BJ (cell line): ENCODE measurements around the gene DMPK. TPM values are rescaled to one million over a fixed set of nuclear protein-coding genes. Genes with fewer than 3 reads are reported as not detected.
"Not testable (repeated sequence)": the region's sequence is repeated elsewhere in the genome, so short reads cannot be mapped to it uniquely, and the experiment has no call there.

Experiments used
- CTCF ChIA-PET: fragments of 350-600 bp; formaldehyde crosslinking; extraction: SDS; loops from one replicate; lab custom pipeline; 2021; ENCODE audit warnings: antibody characterized with exemption, inconsistent platforms; lab: Yijun Ruan, JAX
- POLR2A ChIA-PET: fragments of 300-600 bp; sonication (Branson Sonifier 250); formaldehyde crosslinking; extraction: SDS; loops from one replicate; lab custom pipeline; 2021; ENCODE audit warnings: antibody characterized with exemption; lab: Charles Lee
- DNase-seq: peaks from one replicate; pipeline ENCODE4 v3.0.0-alpha.2; 2011; ENCODE audit warnings: low read depth
- H3K27me3 ChIP-seq: 2 replicates; pipeline ENCODE4 v1.6.0; 2011; ENCODE audit warnings: low read length; ENCODE audit not compliant: control insufficient read depth, insufficient read depth
- H3K36me3 ChIP-seq: 2 replicates; pipeline ENCODE4 v1.5.1; 2011; ENCODE audit warnings: low read length; ENCODE audit not compliant: control insufficient read depth, insufficient read depth
- H3K4me3 ChIP-seq: 2 replicates; pipeline ENCODE4 v1.5.1; 2011; ENCODE audit warnings: low read depth, mild to moderate bottlenecking, control low read depth, low read length
- polyA plus RNA-seq: library from polyadenylated mRNA; depleted of rRNA; stranded (reverse); fragments of >200 nt; gene quantifications from 2 replicates; pipeline ENCODE4 v1.2.3, GENCODE V29; 2011; rRNA removed
- TF ChIP-seq, protein P1 (sequence below): IDR thresholded peaks from 2 replicates; pipeline ENCODE4 v1.5.1; 2011; ENCODE audit warnings: low read depth, mild to moderate bottlenecking, control low read depth, inconsistent platforms, low read length, moderate library complexity; ENCODE audit not compliant: insufficient read depth

The DMPK gene
- polyA plus RNA-seq, 1 experiment, result 131 TPM

- CTCF ChIA-PET, result interaction anchor here (0.8 to 2.0 kb wide), 7 partner anchors 11 to 85 kb away, joined by 3 to 6 read pairs (median 4); partner anchors contain the start of genes QPCTL and RSPH6A
- POLR2A ChIA-PET, result no interaction called here
- no peak for DNase-seq
- Histone ChIP-seq H3K36me3 (no peaks in the 10 kb centered on the region), H3K4me3 (peak overlapping the region; percentile 97), H3K27me3 (no peaks in the 10 kb centered on the region)
- TF ChIP-seq, protein P1, sequence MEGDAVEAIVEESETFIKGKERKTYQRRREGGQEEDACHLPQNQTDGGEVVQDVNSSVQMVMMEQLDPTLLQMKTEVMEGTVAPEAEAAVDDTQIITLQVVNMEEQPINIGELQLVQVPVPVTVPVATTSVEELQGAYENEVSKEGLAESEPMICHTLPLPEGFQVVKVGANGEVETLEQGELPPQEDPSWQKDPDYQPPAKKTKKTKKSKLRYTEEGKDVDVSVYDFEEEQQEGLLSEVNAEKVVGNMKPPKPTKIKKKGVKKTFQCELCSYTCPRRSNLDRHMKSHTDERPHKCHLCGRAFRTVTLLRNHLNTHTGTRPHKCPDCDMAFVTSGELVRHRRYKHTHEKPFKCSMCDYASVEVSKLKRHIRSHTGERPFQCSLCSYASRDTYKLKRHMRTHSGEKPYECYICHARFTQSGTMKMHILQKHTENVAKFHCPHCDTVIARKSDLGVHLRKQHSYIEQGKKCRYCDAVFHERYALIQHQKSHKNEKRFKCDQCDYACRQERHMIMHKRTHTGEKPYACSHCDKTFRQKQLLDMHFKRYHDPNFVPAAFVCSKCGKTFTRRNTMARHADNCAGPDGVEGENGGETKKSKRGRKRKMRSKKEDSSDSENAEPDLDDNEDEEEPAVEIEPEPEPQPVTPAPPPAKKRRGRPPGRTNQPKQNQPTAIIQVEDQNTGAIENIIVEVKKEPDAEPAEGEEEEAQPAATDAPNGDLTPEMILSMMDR, result no peak
Measured at GRCh38 chr19:45729800-45730290, 52.4 kb downstream of the DMPK start.

DNA sequence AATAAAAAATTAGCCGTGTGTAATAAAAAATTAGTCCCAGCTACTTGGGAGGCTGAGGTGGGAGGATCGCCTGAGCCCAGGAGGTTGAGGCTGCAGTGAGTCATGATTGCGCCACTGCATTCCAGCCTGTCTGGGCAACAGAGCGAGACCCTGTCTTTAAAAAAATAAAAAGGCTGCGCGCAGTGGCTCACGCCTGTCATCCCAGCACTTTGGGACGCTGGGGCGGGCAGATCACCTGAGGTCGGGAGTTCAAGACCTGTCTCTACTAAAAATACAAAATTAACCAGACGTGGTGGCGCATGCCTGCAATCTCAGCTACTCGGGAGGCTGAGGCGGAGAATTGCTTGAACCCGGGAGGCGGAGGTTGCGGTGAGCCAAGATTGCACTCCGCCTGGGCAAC is 53.6 kb downstream of the DMPK start:
- POLR2A ChIA-PET, DNase-seq, H3K36me3 ChIP-seq, CTCF ChIA-PET, H3K4me3 ChIP-seq, H3K27me3 ChIP-seq: not testable (repeated sequence)

GRCh38 chr19:45720065-45720464 is 62.2 kb downstream of the DMPK start:
- H3K4me3 ChIP-seq, H3K27me3 ChIP-seq, H3K36me3 ChIP-seq, CTCF ChIA-PET, DNase-seq, POLR2A ChIA-PET: not testable (repeated sequence)

Other genes with a start within 250 kb of the DMPK start
- 10.9 and 15.1 TPM in 2 replicates for gene OPA3, start 197.7 kb downstream of the DMPK start, polyA plus RNA-seq
- gene GPR4, start 180.3 kb downstream of the DMPK start, polyA plus RNA-seq, result 0.06 and 0.12 TPM in 2 replicates
- gene EML2, start 143.1 kb downstream of the DMPK start, polyA plus RNA-seq, result 20.2 and 30.4 TPM in 2 replicates
- gene GIPR, start 114.3 kb downstream of the DMPK start, polyA plus RNA-seq, result 0.54 and 1.1 TPM in 2 replicates
- 518 and 777 TPM in 2 replicates for gene SNRPD2, start 90.5 kb downstream of the DMPK start, polyA plus RNA-seq
- gene QPCTL, start 89.8 kb downstream of the DMPK start, polyA plus RNA-seq, result 12.6 and 16.8 TPM in 2 replicates
- gene FBXO46, start 51.6 kb downstream of the DMPK start, polyA plus RNA-seq, result 2.0 and 2.3 TPM in 2 replicates
- not detected in 2 replicates for gene MEIOSIN, start 49.1 kb downstream of the DMPK start, polyA plus RNA-seq
- 6.6 and 12.5 TPM in 2 replicates for gene SIX5, start 13.2 kb downstream of the DMPK start, polyA plus RNA-seq
- gene DMWD, start 10.4 kb upstream of the DMPK start, polyA plus RNA-seq, result 20.3 and 28.6 TPM in 2 replicates
- not detected in 2 replicates for gene RSPH6A, start 32.8 kb upstream of the DMPK start, polyA plus RNA-seq
- 45.8 and 60.2 TPM in 2 replicates for gene SYMPK, start 80.7 kb upstream of the DMPK start, polyA plus RNA-seq
- gene FOXA3, start 81.8 kb upstream of the DMPK start, polyA plus RNA-seq, result not detected in 2 replicates
- 7.1 and 11.9 TPM in 2 replicates for gene IRF2BP1, start 103.7 kb upstream of the DMPK start, polyA plus RNA-seq
- gene MYPOP, start 120.1 kb upstream of the DMPK start, polyA plus RNA-seq, result 1.6 and 1.8 TPM in 2 replicates
- gene NANOS2, start 132.3 kb upstream of the DMPK start, polyA plus RNA-seq, result not detected in 2 replicates
- gene NOVA2, start 191.4 kb upstream of the DMPK start, polyA plus RNA-seq, result 0.01 TPM in 2 replicates
- gene CCDC61, start 213.0 kb upstream of the DMPK start, polyA plus RNA-seq, result 6.7 and 8.4 TPM in 2 replicates
- gene PGLYRP1, start 240.6 kb upstream of the DMPK start, polyA plus RNA-seq, result not detected in 2 replicates